Breast epithelium (tissue), 4 donors: ENCODE data around the gene ZNF674. TPM values are rescaled to one million over a fixed set of nuclear protein-coding genes. Genes with fewer than 3 reads are reported as not detected.

Experiments
- DNase-seq, 2 donors: peaks; one replicate each; pipeline ENCODE4 v3.0.0-alpha.2; 2019; ENCODE audit warnings: low spot score in 2 of 2
- H3K27ac ChIP-seq, 2 donors: fragments of 200-600 bp; sonication (generic) in 1 of 2; one replicate each; pipeline ENCODE4 v1.5.1; 2016 to 2019; ENCODE audit warnings: mild to moderate bottlenecking in 1 of 2
- H3K27me3 ChIP-seq, 2 donors: fragments of 200-600 bp; sonication (generic) in 1 of 2; one replicate each; pipeline versions ENCODE4 v1.5.1 to v1.6.0; 2017 to 2019; ENCODE audit warnings: control low read depth in 1 of 2, mild to moderate bottlenecking in 1 of 2
- H3K36me3 ChIP-seq: fragments of 200-600 bp; one replicate; pipeline ENCODE4 v1.5.1; 2019
- H3K4me1 ChIP-seq, 2 donors: fragments of 200-600 bp; sonication (generic); one replicate each; pipeline ENCODE4 v1.5.1; 2016 to 2019; ENCODE audit warnings: control low read depth in 1 of 2
- H3K4me3 ChIP-seq, 3 donors: fragments of 200-600 bp; sonication (generic); 1 replicate in 2 of 3; 2 replicates in 1 of 3; pipeline ENCODE4 v1.5.1; 2016 to 2019; ENCODE audit warnings: mild to moderate bottlenecking in 3 of 3, moderate library complexity in 2 of 3
- H3K9me3 ChIP-seq, 2 donors: fragments of 200-600 bp; sonication (generic) in 1 of 2; one replicate each; pipeline ENCODE4 v1.5.1; 2016 to 2019; ENCODE audit warnings: control low read depth in 1 of 2
- CTCF ChIP-seq, 3 donors: fragments of 450-650 bp; IDR thresholded peaks; one replicate each; pipeline ENCODE4 v1.5.1; 2016 to 2017; ENCODE audit warnings: antibody characterized with exemption in 3 of 3, mild to moderate bottlenecking in 3 of 3, moderate library complexity in 3 of 3
- POLR2A ChIP-seq: fragments of 450-650 bp; IDR thresholded peaks from one replicate; pipeline ENCODE4 v1.6.1; 2016; ENCODE audit warnings: antibody characterized with exemption, mild to moderate bottlenecking, moderate library complexity
- POLR2AphosphoS5 ChIP-seq, 3 donors: sonication (generic); formaldehyde crosslinking; IDR thresholded peaks; one replicate each; pipeline ENCODE4 v1.6.1; 2017; ENCODE audit warnings: antibody characterized with exemption in 3 of 3
- intact Hi-C: fragments of 100-400 bp; cut with DNase I; formaldehyde crosslinking; loops from one replicate; pipeline ENCODE4 v1.15.1; 2023; ENCODE audit warnings: low total_unique reads
- total RNA-seq, 3 donors: library from RNA; depleted of rRNA; stranded (reverse); fragments of >200 nt; gene quantifications; one replicate each; pipeline ENCODE4 v1.1.0, GENCODE V29; 2016

ZNF674 gene
- total RNA-seq, 3 donors from 2014 or later, result 2.6 to 7.3 (median 3.8) TPM

GRCh38 chrX:46587158-46587557 lies 41.9 kb upstream of the ZNF674 start:
- Histone ChIP-seq H3K4me3 (no peak overlapping the region), H3K36me3 (no peaks in the 10 kb centered on the region), H3K27ac (peak overlapping the region; percentile 31 to 79), H3K27me3 (peaks cover 0 to 14% of the 10 kb centered on the region in 2 donors), H3K4me1 (peaks cover 0 to 5% of the 10 kb centered on the region in 2 donors), H3K9me3 (no peaks in the 10 kb centered on the region)
- intact Hi-C loops, result no loop called here
- DNase-seq, result no peak
- TF ChIP-seq CTCF (IDR thresholded peaks at IDR 0.05) (no peak), POLR2AphosphoS5 (IDR thresholded peaks at IDR 0.05) (no peak), POLR2A (no peak)

GRCh38 chrX:46584736-46585135 lies 39.5 kb upstream of the ZNF674 start:
- Histone ChIP-seq H3K27me3 (peaks cover 0 to 14% of the 10 kb centered on the region in 2 donors), H3K9me3 (no peaks in the 10 kb centered on the region), H3K4me1 (peaks cover 0 to 5% of the 10 kb centered on the region in 2 donors), H3K4me3 (no peak overlapping the region), H3K36me3 (no peaks in the 10 kb centered on the region), H3K27ac (no peak overlapping the region)
- no peak for DNase-seq
- no peak for TF ChIP-seq POLR2A
- TF ChIP-seq POLR2AphosphoS5 (IDR thresholded peaks at IDR 0.05), result no peak
- no peak for TF ChIP-seq CTCF (IDR thresholded peaks at IDR 0.05)
- intact Hi-C loops, result no loop called here

DNA sequence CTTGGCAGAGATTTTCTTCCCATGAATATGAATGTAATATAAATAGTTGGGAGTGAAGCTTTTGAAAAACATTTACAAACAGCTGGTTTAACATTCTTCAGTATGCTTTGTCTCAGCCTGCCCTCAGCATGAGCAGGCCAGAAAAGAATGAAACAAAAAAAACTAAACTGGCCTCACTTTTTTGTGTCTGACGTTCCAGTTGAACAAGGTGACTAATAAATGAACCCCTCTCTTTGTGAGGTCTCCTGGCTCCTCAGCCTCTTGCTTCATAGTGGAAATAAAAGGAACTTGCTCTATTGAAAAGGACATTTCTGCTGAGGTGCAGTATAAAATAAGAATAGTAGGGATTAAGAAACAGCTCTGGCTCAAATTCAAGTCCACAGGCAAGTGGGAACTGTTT lies 37.7 kb upstream of the ZNF674 start:
- Histone ChIP-seq H3K27me3 (peaks cover 0 to 18% of the 10 kb centered on the region in 2 donors), H3K36me3 (no peaks in the 10 kb centered on the region), H3K4me3 (no peak overlapping the region), H3K9me3 (no peaks in the 10 kb centered on the region), H3K4me1 (peaks cover 0 to 2% of the 10 kb centered on the region in 2 donors), H3K27ac (peak overlapping the region; percentile 52 to 78)
- peak in 1 of 2 donors; percentile 44 for DNase-seq
- intact Hi-C loops, result no loop called here
- TF ChIP-seq POLR2AphosphoS5 (IDR thresholded peaks at IDR 0.05) (peak in 1 of 3 donors; percentile 15), POLR2A (no peak)

GRCh38 chrX:46582325-46582724 lies 37.1 kb upstream of the ZNF674 start:
- intact Hi-C loops, result no loop called here
- TF ChIP-seq CTCF (IDR thresholded peaks at IDR 0.05), result no peak
- TF ChIP-seq POLR2AphosphoS5 (IDR thresholded peaks at IDR 0.05), result no peak
- TF ChIP-seq POLR2A, result no peak
- H3K4me3 ChIP-seq, result no peak overlapping the region
- no peak for DNase-seq
- H3K4me1 ChIP-seq, result no peaks in the 10 kb centered on the region
- H3K36me3 ChIP-seq, result no peaks in the 10 kb centered on the region
- no peaks in the 10 kb centered on the region for H3K9me3 ChIP-seq
- peaks cover 0 to 21% of the 10 kb centered on the region in 2 donors for H3K27me3 ChIP-seq
- peak overlapping the region; percentile 51 to 52 for H3K27ac ChIP-seq

GRCh38 chrX:46580613-46581012 lies 35.4 kb upstream of the ZNF674 start:
- TF ChIP-seq POLR2AphosphoS5 (IDR thresholded peaks at IDR 0.05) (no peak), CTCF (IDR thresholded peaks at IDR 0.05) (no peak), POLR2A (no peak)
- H3K36me3 ChIP-seq, result no peaks in the 10 kb centered on the region
- H3K9me3 ChIP-seq, result no peaks in the 10 kb centered on the region
- H3K27me3 ChIP-seq, result peaks cover 0 to 15% of the 10 kb centered on the region in 2 donors
- no peak for DNase-seq
- no peak overlapping the region for H3K27ac ChIP-seq
- intact Hi-C loops, result no loop called here
- no peak overlapping the region for H3K4me3 ChIP-seq
- H3K4me1 ChIP-seq, result no peaks in the 10 kb centered on the region

GRCh38 chrX:46579250-46579649 lies 34.0 kb upstream of the ZNF674 start:
- TF ChIP-seq POLR2A (no peak), POLR2AphosphoS5 (IDR thresholded peaks at IDR 0.05) (no peak), CTCF (IDR thresholded peaks at IDR 0.05) (no peak)
- no peak for DNase-seq
- intact Hi-C loops, result no loop called here

More at GRCh38 chrX:46579250-46579649, 34.0 kb upstream of the ZNF674 start:
- H3K27ac ChIP-seq, result no peak overlapping the region
- peaks cover 0 to 15% of the 10 kb centered on the region in 2 donors for H3K27me3 ChIP-seq
- no peak overlapping the region for H3K4me3 ChIP-seq
- peaks cover 0 to 4% of the 10 kb centered on the region in 2 donors for H3K9me3 ChIP-seq
- no peaks in the 10 kb centered on the region for H3K36me3 ChIP-seq
- H3K4me1 ChIP-seq, result no peaks in the 10 kb centered on the region
